Memory B cell (primary cell): Measurements from ENCODE around the gene IAPP.
"Not testable (repeated sequence)": the region's sequence is repeated elsewhere in the genome, so short reads cannot be mapped to it uniquely, and the experiment has no call there.

Source experiments
- ATAC-seq: fragments of 150-1000 bp; cut with Tn5 transposase; 2 replicates; pipeline ENCODE4 v1.10.0; 2021; ENCODE audit warnings: low read depth, mild to moderate bottlenecking, moderate library complexity
- DNase-seq, 2 donors: peaks; one replicate each; pipeline ENCODE4 v3.0.0; 2022; ENCODE audit warnings: low spot score in 2 of 2
- H3K27ac Mint-ChIP-seq: one replicate; pipeline ENCODE4 v1.8.0; 2022; ENCODE audit warnings: mild to moderate bottlenecking, moderate library complexity, mixed read lengths
- H3K27me3 Mint-ChIP-seq: one replicate; pipeline ENCODE4 v1.8.0; 2022; ENCODE audit warnings: mixed read lengths
- H3K36me3 Mint-ChIP-seq: one replicate; pipeline ENCODE4 v1.8.0; 2022; ENCODE audit warnings: mild to moderate bottlenecking, mixed read lengths
- H3K4me1 Mint-ChIP-seq: one replicate; pipeline ENCODE4 v1.8.0; 2022; ENCODE audit warnings: mixed read lengths
- H3K4me3 Mint-ChIP-seq: one replicate; pipeline ENCODE4 v1.8.0; 2022; ENCODE audit warnings: mild to moderate bottlenecking, moderate library complexity, mixed read lengths
- H3K9me3 Mint-ChIP-seq: one replicate; pipeline ENCODE4 v1.8.0; 2022; ENCODE audit warnings: mixed read lengths

Gene IAPP

GRCh38 chr12:21413369-21414277 lies 40.9 kb downstream of the IAPP start:
- ATAC-seq = no peak
- Mint-ChIP-seq H3K27me3 (peaks cover 7% of the 10 kb centered on the region), H3K36me3 (no peaks in the 10 kb centered on the region)

GRCh38 chr12:21416511-21417121 lies 43.9 kb downstream of the IAPP start:
- no peak overlapping the region for H3K4me3 Mint-ChIP-seq
- H3K4me1 Mint-ChIP-seq = no peaks in the 10 kb centered on the region
- peaks cover 5% of the 10 kb centered on the region for H3K27me3 Mint-ChIP-seq
- no peaks in the 10 kb centered on the region for H3K9me3 Mint-ChIP-seq
- no peaks in the 10 kb centered on the region for H3K36me3 Mint-ChIP-seq
- DNase-seq (no peak), ATAC-seq (no peak)
- H3K27ac Mint-ChIP-seq = no peak overlapping the region

More at GRCh38 chr12:21413369-21414277, 40.9 kb downstream of the IAPP start:
- DNase-seq = no peak
- no peaks in the 10 kb centered on the region for H3K9me3 Mint-ChIP-seq
- no peaks in the 10 kb centered on the region for H3K4me1 Mint-ChIP-seq
- H3K27ac Mint-ChIP-seq = no peak overlapping the region
- H3K4me3 Mint-ChIP-seq = no peak overlapping the region

GRCh38 chr12:21418398-21418797 lies 45.7 kb downstream of the IAPP start:
- H3K27ac Mint-ChIP-seq, ATAC-seq, H3K4me3 Mint-ChIP-seq, H3K9me3 Mint-ChIP-seq, H3K4me1 Mint-ChIP-seq, H3K36me3 Mint-ChIP-seq, DNase-seq, H3K27me3 Mint-ChIP-seq: not testable (repeated sequence)

- not testable (repeated sequence) for H3K9me3 Mint-ChIP-seq, H3K4me3 Mint-ChIP-seq, H3K36me3 Mint-ChIP-seq, DNase-seq, ATAC-seq, H3K27me3 Mint-ChIP-seq, H3K27ac Mint-ChIP-seq, H3K4me1 Mint-ChIP-seq
These were observed 46.5 kb downstream of the IAPP start for GRCh38 chr12:21419009-21419699.

GRCh38 chr12:21428241-21428640 lies 55.5 kb downstream of the IAPP start:
- DNase-seq (no peak), ATAC-seq (no peak)
- no peak overlapping the region for H3K27ac Mint-ChIP-seq
- no peaks in the 10 kb centered on the region for H3K36me3 Mint-ChIP-seq
- peaks cover 6% of the 10 kb centered on the region for H3K27me3 Mint-ChIP-seq
- no peak overlapping the region for H3K4me3 Mint-ChIP-seq
- peaks cover 2% of the 10 kb centered on the region for H3K9me3 Mint-ChIP-seq
- H3K4me1 Mint-ChIP-seq = no peaks in the 10 kb centered on the region
